ENCODE results near the gene NOL12. TPM values are rescaled to one million over a fixed set of nuclear protein-coding genes. Genes with fewer than 3 reads are reported as not detected.
"Not testable (repeated sequence)": the region's sequence is repeated elsewhere in the genome, so short reads cannot be mapped to it uniquely, and the experiment has no call there.

The NOL12 gene
- total RNA-seq, 1 experiment from 2014 or later: 25.9 TPM

GRCh38 chr22:37679670-37680069, 6.5 kb upstream of the NOL12 start:
- DNase-seq (ENCODE audit: low read depth): no peak

DNA sequence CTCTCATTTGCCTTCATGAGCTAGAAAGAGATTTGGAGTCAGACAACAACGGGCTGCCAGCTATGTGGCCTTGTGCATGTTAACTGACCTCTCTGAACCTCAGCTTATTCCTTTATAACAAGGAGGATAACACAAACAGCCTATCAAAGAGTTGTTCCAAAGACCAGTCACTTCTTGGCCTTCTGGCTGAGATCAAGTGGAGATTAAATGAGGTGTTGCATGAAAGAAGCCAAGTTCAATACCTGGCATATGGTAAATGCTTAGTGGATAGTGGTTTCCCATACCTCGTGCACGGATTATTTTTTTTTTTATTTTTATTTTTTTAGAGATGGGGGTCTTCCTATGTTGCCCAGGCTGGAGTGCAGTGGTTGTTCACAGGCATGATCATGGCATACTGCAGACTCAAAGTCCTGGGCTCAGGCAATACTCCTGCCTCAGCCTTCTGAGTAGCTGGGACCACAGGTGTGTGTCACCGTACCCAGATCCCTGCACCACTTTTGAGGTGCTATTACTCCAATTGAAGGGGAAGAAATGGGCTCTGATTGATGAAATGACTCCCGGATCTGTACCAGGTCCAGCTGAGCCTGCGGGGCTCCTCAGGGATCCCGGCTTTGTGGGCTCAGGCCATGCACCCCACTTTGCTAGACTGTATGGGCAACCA, 5.8 kb upstream of the NOL12 start:
- DNase-seq (ENCODE audit: low read depth): peak; percentile 47

DNA sequence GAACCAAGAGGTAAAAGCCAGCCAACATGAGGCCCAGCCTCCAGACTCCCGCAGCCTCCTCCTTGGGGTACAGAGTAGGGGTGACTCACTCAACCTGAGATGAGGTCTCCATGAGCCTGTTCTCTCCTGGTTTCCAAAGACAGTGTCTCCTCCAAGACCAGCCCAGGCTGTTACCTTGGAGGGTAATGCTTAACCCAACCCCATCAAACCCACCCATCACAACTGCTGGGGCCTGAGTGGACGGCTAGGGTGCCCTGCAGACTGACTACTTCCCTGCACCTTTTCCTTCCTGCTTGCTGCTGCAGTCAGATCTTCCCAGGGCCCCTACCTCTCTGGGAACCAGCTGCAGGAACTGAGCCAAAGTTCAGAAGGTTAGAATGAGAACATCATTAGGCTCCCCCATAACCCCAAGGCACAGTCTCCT, 5.1 kb upstream of the NOL12 start:
- DNase-seq (ENCODE audit: low read depth): peak; percentile 61

DNA sequence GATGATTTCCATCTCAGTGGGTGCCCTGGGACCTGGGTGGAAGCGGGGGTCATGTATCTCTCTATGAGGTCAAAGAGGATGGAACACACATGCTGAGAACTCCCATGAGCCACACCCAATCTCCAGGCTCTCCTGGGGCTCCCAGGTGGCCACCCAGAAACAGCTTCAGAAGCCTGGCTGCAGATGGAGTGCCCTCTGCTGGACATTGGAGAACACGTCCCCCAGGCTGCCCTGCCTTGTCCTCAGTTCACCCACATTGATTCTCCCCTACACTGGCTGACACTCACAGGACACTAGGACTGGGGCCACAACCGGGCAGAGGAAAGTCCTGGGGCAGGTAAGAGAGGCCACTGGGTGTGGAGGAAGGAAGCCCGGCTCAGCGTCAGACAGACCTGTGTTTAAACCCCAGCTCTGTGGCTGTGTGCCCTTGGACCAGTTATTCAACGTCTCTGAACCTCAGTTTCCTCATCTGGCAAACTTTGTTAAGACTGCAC, 4.5 kb upstream of the NOL12 start:
- peak; percentile 76 for DNase-seq (ENCODE audit: low read depth)

DNA sequence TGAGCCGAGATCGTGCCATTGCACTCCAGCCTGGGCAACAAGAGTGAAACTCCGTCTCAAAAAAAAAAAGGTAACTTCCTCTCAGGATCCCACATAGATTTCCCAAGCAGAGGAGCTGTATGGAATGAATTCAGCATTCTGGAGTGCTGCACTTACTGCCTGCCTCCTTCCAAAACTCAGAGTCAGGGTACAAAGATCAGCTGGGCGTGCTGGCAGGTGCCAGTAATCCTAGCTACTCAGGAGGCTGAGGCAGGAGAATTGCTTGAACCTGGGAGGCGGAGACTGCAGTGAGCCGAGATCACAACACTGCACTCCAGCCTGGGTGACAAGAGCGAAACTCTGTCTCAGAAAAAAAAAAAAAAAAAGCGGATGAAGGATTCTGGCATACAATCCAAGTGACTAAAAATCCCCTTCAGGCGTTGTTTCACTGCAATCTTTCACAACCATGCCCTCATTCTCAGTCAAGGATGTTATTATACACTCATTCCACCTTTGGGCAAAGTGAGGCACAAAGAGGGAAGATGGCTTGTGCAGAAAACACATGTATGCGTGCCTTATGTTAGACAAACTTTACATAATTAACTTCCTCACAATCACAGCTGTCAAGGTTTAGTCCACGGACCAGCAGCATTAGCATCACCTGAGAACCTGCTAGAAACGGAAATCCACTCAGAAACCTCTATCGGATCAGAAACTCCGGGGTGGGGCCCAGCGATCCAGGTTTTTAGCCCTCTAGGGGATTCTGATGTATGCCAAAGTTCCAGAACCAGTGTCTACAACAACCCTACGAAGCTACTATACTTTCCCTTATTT, 1.1 kb upstream of the NOL12 start:
- DNase-seq (ENCODE audit: low read depth): no peak

DNA sequence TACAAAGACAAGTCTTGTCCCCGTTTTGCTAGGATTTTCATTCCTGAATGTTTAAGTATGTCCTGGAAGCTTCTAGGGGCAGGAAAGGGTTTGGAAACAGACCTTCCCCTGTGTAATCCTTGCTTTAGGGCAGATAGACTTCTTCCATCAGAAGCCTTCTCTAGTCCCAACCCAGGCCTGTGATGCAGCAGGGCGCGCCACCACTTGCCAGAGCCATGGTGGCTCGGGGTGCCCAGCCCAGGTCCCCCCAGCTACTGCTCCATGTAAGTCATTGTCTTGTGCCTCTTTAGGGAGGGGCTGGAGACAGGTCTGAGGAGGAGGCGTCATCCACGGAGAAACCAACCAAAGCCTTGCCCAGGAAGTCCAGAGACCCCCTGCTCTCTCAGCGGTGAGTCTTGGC, 4.3 kb downstream of the NOL12 start:
- DNase-seq (ENCODE audit: low read depth): no peak

DNA sequence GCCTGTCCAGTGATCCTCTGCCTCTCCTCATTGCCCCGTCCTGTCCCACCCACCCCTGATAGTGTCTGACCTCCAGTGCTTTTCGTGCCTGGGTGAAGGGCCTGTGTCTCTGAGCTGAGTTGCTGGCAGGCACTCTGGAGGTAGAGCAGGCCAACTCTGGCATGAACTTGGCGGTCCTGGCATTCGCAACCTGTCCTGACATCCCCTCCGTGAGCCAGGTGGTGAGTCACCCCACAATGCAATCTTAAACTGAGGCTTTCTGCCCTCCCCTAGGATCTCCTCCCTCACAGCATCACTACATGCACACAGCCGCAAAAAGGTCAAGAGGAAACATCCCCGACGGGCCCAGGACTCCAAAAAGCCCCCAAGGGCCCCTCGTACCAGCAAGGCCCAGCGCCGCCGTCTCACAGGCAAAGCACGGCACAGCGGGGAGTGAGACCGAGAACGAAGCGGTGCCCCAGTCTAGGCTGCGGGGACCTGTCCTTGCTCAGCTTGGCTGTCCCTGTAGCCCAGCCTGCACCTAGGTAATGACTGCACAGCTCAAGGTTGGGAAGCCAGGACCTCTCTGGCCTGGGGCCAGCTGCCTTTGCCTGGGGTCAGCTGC, 4.9 kb downstream of the NOL12 start:
- DNase-seq (ENCODE audit: low read depth): no peak

DNA sequence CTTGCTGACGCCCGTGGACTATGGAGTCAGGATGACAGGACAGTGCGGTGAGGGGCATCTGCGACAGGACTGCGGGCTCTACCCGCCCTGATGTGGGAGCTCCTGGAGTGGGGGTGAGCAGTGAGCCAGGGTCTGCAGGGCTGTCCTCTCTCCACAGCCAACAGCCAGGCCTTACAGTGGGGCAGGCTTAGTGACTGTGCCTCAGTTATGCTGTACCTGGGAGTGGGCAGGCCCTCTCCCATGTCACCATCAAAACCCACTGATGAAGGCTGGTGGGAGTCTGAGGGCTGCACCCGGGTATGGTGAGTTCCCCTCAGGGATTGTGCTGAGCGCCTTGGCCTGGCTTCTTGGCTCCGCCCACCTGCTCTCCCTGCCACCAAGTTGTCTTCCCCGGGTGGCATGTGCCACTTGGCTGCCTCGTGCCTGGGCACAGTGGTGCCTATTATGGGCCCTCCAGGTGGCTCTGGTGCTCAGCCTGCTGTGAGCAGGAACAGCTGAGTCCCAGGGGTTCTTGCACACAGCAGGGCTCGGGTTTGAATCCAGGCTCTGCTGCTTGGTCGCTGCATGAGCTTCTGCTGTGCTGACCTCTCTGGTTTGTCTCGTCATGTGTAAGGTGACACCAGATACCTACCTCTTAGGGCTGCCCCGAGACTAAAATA, 6.6 kb downstream of the NOL12 start:
- DNase-seq (ENCODE audit: low read depth): no peak

DNA sequence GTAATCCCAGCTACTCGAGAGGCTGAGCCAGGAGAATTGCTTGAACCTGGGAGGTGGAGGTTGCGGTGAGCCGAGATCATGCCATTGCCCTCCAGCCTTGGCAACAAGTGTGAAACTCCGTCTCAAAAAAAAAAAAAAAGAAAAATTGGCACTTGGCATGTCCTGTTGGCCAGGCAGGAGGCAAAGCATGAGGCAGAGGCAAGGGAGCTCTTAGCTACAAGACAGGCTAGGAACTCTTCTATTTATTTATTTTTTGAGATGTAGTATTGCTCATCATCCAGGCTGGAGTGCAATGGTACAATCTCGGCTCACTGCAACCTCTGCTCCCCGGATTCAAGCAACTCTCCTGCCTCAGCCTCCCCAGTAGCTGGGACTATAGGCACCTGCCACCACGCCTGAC, 8.0 kb downstream of the NOL12 start:
- DNase-seq (ENCODE audit: low read depth): not testable (repeated sequence)

DNA sequence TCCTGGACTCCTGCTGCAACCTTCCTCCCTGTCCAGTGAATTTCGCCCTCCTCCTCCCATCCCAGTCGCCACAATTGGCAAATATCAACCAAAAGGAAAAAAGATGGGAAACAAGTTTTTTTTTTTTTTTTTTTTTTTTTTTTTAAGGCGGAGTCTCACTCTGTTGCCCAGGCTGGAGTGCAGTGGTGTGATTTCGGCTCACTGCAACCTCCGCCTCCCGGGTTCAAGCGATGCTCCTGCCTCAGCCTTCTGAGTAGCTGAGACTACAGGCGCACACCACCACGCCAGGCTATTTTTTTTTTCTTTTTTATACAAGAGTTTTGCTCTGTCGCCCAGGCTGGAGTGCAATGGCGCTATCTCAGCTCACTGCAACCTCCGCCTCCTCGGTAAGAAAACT, 10.1 kb downstream of the NOL12 start:
- not testable (repeated sequence) for DNase-seq (ENCODE audit: low read depth)

- peak; percentile 88 for DNase-seq (ENCODE audit: low read depth)
These were observed 10.8 kb downstream of the NOL12 start, which contains the start of gene TRIOBP for GRCh38 chr22:37696657-37697537. TSS of gene TRIOBP (plus strand) at chr22:37697048. CDS start at chr22:37701366, 4,318 bp downstream.

DNA sequence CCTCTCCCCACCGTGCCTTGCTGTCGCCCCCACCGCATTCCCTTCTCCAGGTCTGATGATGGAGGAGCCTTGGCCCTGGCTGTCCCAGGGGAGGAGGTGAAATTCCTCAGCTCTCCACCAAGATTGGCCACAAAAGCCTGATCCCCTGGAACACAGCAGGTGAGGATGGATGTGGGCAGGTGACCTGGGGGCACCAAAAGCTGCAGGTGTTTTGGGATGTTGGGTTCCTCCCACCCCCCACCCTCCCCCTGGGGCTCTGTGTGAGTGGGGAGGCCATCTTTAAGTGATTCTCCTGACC, 11.3 kb downstream of the NOL12 start:
- no peak for DNase-seq (ENCODE audit: low read depth)

GRCh38 chr22:37701141-37701786, 15.1 kb downstream of the NOL12 start:
- no peak for DNase-seq (ENCODE audit: low read depth)

GRCh38 chr22:37703906-37704305, 17.8 kb downstream of the NOL12 start:
- no peak for DNase-seq (ENCODE audit: low read depth)

- DNase-seq (ENCODE audit: low read depth): no peak
These were observed 18.5 kb downstream of the NOL12 start for GRCh38 chr22:37704645-37705044.

DNA sequence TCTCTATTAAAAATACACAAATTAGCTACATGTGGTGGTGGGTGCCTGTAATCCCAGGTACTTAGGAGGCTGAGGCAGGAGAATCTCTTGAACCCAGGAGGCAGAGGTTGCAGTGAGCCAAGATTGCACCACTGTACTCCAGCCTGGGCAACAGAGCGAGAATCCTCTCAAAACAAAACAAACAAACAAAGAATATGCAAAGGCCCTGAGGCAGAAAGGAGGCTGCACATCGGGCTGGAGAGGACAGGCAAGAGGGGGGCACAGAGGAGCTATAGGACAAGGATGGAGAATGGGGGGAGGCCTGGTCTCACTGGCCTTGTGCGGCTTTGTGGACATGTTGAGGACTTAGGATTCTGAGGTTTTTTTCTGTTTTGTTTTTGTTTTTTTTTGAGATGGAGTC, 19.1 kb downstream of the NOL12 start:
- no peak for DNase-seq (ENCODE audit: low read depth)

- no peak for DNase-seq (ENCODE audit: low read depth)
These were observed 22.7 kb downstream of the NOL12 start for GRCh38 chr22:37708580-37709444.

DNA sequence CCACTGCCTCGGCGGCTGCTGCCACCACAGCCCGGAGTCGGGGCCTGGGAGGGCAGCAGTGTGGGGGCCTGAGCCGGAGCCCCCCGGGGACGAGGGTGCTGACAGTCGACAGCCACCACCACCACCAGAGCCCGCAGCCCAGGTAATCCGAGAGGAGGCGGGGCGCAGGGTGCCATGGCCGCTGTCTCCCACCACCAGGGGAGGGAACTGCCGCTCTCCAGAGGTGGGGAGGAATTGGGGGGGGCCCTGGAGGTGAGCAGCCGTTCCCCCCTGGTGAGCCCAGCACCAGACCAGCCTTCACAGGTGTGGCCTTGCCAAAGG, 23.3 kb downstream of the NOL12 start:
- no peak for DNase-seq (ENCODE audit: low read depth)

DNA sequence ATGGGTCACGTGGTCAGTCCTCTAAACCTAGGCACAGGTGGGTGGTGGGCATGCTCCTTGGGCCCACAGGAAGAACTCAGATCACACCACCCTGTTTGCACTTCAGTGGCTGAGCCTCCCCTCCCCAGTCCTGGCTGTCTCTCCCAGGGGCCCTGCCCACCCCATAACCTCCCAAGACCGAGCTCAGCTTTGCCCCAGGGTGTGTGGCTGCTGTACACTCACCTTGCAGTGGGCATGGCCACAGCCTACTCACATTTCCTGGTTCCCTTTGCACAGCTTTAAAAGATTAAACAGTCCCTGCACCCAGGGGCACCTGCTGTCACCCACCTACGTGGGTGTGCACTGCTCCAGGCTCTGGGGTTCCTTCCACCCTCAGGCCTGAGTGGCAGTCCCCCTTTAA, 24.5 kb downstream of the NOL12 start:
- DNase-seq (ENCODE audit: low read depth): peak; percentile 16

- DNase-seq (ENCODE audit: low read depth): no peak
These were observed 25.3 kb downstream of the NOL12 start for GRCh38 chr22:37711490-37711889.
